Activated naive CD8-positive, alpha-beta T cell treated with anti-CD3 and anti-CD28 coated beads, Interleukin-2, amount 50 U/mL, for 24 hours (primary cell): Measurements from ENCODE around the gene MYO1E.
"Not testable (repeated sequence)": the region's sequence is repeated elsewhere in the genome, so short reads cannot be mapped to it uniquely, and the experiment has no call there.

Experiments used
- ATAC-seq: fragments of 150-1000 bp; cut with Tn5 transposase; one replicate; pipeline ENCODE4 v1.10.0; 2021
- DNase-seq: peaks from one replicate; pipeline ENCODE4 v3.0.0; 2021
- H3K27ac Mint-ChIP-seq: one replicate; pipeline ENCODE4 v1.8.0; 2021; ENCODE audit warnings: mild to moderate bottlenecking, mixed read lengths
- H3K27me3 Mint-ChIP-seq: one replicate; pipeline ENCODE4 v1.8.0; 2021; ENCODE audit warnings: mixed read lengths
- H3K36me3 Mint-ChIP-seq: one replicate; pipeline ENCODE4 v1.8.0; 2021; ENCODE audit warnings: low read depth, mixed read lengths
- H3K4me1 Mint-ChIP-seq: one replicate; pipeline ENCODE4 v1.8.0; 2021; ENCODE audit warnings: mixed read lengths
- H3K4me3 Mint-ChIP-seq: one replicate; pipeline ENCODE4 v1.8.0; 2021; ENCODE audit warnings: mild to moderate bottlenecking, moderate library complexity, mixed read lengths
- H3K9me3 Mint-ChIP-seq: one replicate; pipeline ENCODE4 v1.8.0; 2021; ENCODE audit warnings: mixed read lengths

Gene MYO1E

DNA sequence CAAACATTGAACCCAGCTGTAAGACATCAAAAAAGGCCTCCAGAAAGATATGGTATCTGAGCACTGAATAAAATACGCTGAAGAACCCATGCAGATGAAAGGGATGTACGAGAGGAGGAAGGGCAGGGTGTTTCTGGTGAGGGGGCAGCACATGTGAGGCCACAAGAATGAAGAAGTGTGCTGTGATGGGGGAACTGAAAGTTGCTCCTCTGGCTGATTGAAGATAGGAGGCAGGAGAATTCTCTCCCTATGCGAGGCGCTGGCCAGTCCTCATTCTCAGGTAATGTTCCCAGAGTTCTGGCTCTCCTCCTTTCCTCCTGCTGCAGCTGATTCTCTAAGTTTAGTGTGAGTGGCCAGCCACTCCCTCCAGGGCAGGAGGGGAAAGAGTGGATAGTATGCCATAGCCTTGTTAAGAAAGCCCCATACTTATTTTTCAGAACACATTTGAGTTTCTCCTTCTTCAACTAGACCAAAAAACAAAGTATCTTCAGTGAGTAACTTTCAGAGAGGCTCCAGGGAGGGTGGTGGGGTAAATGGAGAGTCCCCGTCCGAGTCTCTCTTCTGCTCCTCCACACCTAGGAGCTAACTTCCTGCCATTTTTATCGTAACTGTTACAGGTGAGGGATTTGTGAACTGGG, 26.9 kb upstream of the MYO1E start:
- H3K9me3 Mint-ChIP-seq = no peaks in the 10 kb centered on the region
- peaks cover 25% of the 10 kb centered on the region for H3K4me1 Mint-ChIP-seq
- no peaks in the 10 kb centered on the region for H3K36me3 Mint-ChIP-seq
- peaks cover 10% of the 10 kb centered on the region for H3K27me3 Mint-ChIP-seq
- H3K27ac Mint-ChIP-seq = no peak overlapping the region
- ATAC-seq = peak; percentile 33
- DNase-seq = peak; percentile 10
- peak overlapping the region; percentile 7 for H3K4me3 Mint-ChIP-seq

DNA sequence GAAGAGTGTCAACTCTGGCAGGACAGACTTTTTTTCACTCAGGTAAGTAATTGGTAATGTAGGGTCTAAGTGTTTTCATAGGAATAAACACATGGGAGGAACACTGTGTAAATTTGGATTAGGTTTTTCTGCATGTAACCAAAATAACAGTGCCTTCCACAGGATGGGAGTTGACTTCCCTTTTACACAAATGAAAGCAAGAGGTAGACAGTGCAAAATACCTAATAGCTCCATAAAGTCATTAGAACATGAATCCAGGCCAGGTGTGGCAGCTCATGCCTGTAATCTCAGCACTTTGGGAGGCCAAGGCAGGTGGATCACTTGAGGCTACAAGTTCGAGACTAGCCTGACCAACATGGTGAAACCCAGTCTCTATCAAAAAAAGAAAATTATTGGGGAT, 25.5 kb upstream of the MYO1E start:
- no peak overlapping the region for H3K27ac Mint-ChIP-seq
- H3K4me1 Mint-ChIP-seq = peaks cover 30% of the 10 kb centered on the region
- no peaks in the 10 kb centered on the region for H3K36me3 Mint-ChIP-seq
- H3K4me3 Mint-ChIP-seq = no peak overlapping the region
- no peaks in the 10 kb centered on the region for H3K9me3 Mint-ChIP-seq
- no peak for DNase-seq
- peaks cover 8% of the 10 kb centered on the region for H3K27me3 Mint-ChIP-seq
- ATAC-seq = no peak

DNA sequence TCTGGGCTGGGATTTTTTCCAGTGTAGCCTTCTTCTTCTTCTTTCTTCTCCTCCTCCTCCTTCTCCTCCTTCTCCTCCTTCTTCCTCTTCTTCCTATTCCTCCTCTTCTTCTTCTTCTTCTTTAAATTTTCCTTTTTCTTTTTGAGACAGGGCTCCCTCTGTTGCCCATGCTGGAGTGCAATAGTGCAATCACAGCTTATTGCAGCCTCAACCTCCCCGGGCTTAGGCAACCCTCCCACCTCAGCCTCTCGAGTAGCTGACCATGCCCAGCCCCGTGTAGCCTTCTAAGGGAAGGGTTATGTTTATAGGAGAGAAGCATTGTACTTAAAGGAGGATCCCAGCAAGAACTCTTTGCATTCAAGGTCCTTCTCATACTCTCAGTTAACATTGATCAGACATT, 24.0 kb upstream of the MYO1E start:
- peaks cover 30% of the 10 kb centered on the region for H3K4me1 Mint-ChIP-seq
- H3K27ac Mint-ChIP-seq = no peak overlapping the region
- H3K4me3 Mint-ChIP-seq = no peak overlapping the region
- DNase-seq = no peak
- H3K36me3 Mint-ChIP-seq = no peaks in the 10 kb centered on the region
- H3K9me3 Mint-ChIP-seq = no peaks in the 10 kb centered on the region
- peaks cover 8% of the 10 kb centered on the region for H3K27me3 Mint-ChIP-seq
- ATAC-seq = no peak

DNA sequence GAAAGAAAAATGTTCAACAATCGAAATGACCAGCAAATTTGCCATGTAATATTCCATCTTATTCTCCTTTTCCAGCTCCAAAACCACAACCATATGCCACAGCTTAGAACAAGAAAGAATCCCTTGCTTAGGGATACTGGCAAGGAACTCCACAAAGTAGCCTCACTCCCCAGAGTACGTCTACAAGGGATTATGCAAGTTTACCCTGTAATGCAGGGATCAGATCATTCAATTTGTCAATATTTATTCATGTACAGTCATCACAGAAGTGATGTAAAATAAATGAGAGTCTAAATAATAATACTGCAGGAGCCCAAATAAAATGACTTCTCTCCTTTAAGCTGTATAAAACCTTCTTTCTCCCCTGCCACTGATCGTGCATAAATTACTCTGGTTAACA, 23.5 kb upstream of the MYO1E start:
- Mint-ChIP-seq H3K4me1 (peaks cover 26% of the 10 kb centered on the region), H3K36me3 (no peaks in the 10 kb centered on the region), H3K4me3 (no peak overlapping the region), H3K9me3 (no peaks in the 10 kb centered on the region), H3K27ac (no peak overlapping the region), H3K27me3 (peaks cover 8% of the 10 kb centered on the region)
- DNase-seq (no peak), ATAC-seq (no peak)

DNA sequence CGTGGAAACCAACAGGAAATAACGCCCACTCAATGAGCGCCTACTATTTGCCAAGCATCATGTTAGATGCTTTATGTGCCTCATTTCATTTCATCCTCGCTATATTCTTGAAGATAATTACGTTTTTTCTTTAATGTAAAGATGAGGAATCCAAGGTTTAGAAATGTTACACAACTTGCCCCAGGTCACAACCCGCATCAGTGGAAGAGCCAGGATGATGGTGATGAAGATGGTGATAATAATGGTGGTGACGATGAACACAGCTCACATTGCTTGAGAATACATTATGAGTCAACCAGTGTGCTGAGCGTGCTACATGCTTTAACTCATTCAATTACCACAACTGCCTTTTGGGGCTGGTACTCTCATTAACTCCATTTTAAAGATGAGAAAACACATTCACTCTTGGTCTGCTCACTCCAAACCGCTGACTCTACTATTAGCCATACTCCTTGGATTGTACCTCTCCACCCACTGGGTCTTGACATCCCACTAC, 21.5 kb upstream of the MYO1E start:
- H3K9me3 Mint-ChIP-seq = no peaks in the 10 kb centered on the region
- DNase-seq (no peak), ATAC-seq (no peak)
- peaks cover 13% of the 10 kb centered on the region for H3K4me1 Mint-ChIP-seq
- no peaks in the 10 kb centered on the region for H3K36me3 Mint-ChIP-seq
- H3K27ac Mint-ChIP-seq = no peak overlapping the region
- no peak overlapping the region for H3K4me3 Mint-ChIP-seq
- peaks cover 2% of the 10 kb centered on the region for H3K27me3 Mint-ChIP-seq

DNA sequence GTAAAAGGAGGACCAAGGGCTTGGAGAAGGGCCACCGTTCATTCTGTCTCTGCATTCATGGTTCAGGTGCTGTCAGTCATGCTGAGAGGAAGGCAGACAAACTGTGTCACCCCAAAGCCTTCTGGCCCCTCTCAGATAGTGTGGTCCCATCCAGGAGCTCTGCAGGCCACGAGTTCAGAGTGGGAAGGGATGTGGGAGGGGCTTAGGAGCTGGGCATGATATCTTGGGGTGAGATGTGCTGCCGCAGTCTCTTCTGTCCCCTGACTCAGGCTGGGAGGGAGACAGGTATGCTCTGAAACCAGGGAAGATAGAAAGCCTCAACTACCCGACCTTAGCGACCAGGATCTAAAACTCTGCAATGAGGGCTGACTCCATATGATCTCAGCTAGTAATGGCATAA, 19.6 kb upstream of the MYO1E start:
- ATAC-seq (no peak), DNase-seq (no peak)
- H3K36me3 Mint-ChIP-seq = no peaks in the 10 kb centered on the region
- H3K27ac Mint-ChIP-seq = no peak overlapping the region
- no peak overlapping the region for H3K4me3 Mint-ChIP-seq
- no peaks in the 10 kb centered on the region for H3K9me3 Mint-ChIP-seq
- H3K27me3 Mint-ChIP-seq = peaks cover 2% of the 10 kb centered on the region
- H3K4me1 Mint-ChIP-seq = peaks cover 10% of the 10 kb centered on the region

DNA sequence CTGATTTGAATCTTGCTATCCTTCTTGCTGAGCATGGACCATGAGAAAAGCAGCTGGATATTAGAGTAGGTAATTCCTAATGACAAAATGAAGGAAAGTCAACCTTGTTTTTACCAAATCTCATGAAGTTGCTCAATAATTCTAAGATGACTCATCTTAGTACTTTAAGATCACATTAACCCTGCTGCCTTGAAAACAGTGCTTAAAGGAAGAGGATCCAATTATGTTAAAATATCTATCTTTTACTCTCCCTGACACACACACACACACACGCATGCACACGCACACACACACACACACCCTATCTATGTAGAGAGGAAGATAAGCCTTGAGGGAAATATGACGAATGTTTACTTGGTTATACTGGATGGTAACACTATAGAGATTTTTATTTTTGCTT, 16.0 kb upstream of the MYO1E start:
- Mint-ChIP-seq H3K36me3 (no peaks in the 10 kb centered on the region), H3K4me3 (no peak overlapping the region), H3K27ac (no peak overlapping the region), H3K9me3 (no peaks in the 10 kb centered on the region), H3K4me1 (no peaks in the 10 kb centered on the region), H3K27me3 (no peaks in the 10 kb centered on the region)
- ATAC-seq (no peak), DNase-seq (no peak)

DNA sequence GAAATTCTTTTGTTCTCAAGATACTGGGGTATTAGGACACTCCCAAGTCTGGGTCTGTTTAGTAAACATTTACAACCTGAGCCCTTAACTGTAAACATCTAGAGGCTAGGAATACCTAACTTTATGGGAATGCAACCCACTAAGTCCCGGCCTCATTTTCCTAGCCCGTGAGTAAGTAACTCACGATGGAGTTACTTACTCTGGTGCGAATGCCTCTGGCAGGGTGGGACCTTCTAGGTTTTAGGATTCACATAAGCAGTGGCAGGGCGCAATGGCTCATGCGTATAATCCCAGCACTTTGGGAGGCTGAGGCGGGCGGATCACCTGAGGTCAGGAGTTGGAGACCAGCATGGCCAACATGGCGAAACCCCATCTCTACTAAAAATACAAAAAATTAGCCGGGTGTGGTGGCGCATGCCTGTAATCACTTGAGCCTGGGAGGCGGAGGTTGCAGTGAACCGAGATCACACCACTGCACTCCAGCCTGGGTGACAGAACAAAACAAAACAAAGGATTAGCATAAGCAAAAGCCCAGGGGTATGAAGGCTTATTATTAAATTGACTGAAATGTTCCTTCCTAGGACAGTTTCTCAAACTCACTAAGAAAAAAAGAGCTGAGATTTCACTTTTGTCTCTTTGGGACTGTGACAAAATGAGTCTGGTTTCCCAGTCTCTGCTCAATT, 14.7 kb upstream of the MYO1E start:
- H3K4me1 Mint-ChIP-seq, ATAC-seq, H3K36me3 Mint-ChIP-seq, H3K27me3 Mint-ChIP-seq, H3K4me3 Mint-ChIP-seq, DNase-seq, H3K27ac Mint-ChIP-seq, H3K9me3 Mint-ChIP-seq: not testable (repeated sequence)

DNA sequence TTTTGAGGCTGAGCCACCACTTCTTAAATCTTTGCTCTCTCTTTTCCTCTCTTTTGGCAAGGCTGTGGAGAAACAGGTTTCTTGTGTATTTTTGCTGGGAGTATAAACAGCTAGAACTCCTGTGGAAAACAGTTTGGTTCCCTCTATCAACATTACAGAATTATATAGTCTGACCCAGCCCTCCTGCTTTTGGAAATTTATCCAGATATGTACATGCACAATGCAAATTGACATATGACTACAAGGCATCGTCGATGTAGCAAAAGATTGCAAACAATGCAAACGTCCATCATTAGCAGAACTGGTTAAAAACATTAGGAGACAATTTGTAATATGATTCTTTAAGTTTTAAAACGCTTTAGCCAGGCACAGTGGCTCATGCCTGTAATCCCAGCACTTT, 12.5 kb upstream of the MYO1E start:
- Mint-ChIP-seq H3K9me3 (no peaks in the 10 kb centered on the region), H3K36me3 (no peaks in the 10 kb centered on the region), H3K4me3 (no peak overlapping the region), H3K4me1 (no peaks in the 10 kb centered on the region), H3K27me3 (no peaks in the 10 kb centered on the region), H3K27ac (no peak overlapping the region)
- ATAC-seq = no peak
- no peak for DNase-seq

DNA sequence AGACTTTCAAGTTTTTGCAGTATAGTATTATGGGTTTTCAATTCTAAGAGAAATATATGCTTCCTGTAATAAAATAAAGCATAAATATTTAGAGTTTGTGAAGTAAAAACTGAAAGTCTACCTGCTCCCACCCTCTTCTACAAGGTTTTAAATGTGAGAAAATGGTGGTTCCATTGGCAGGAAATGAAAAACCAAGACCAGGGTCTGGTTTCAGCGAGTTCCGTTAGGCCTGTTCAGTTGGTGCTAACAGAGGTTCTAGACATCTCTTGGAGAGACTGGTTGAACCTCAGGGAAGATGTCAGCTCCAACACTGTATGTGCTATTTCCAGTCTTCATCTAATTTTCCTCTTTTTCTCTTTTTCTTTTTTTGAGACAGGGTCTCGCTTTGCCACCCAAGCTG, 11.8 kb upstream of the MYO1E start:
- H3K36me3 Mint-ChIP-seq = no peaks in the 10 kb centered on the region
- H3K27ac Mint-ChIP-seq = no peak overlapping the region
- no peak overlapping the region for H3K4me3 Mint-ChIP-seq
- DNase-seq (no peak), ATAC-seq (no peak)
- H3K27me3 Mint-ChIP-seq = no peaks in the 10 kb centered on the region
- no peaks in the 10 kb centered on the region for H3K9me3 Mint-ChIP-seq
- H3K4me1 Mint-ChIP-seq = no peaks in the 10 kb centered on the region

DNA sequence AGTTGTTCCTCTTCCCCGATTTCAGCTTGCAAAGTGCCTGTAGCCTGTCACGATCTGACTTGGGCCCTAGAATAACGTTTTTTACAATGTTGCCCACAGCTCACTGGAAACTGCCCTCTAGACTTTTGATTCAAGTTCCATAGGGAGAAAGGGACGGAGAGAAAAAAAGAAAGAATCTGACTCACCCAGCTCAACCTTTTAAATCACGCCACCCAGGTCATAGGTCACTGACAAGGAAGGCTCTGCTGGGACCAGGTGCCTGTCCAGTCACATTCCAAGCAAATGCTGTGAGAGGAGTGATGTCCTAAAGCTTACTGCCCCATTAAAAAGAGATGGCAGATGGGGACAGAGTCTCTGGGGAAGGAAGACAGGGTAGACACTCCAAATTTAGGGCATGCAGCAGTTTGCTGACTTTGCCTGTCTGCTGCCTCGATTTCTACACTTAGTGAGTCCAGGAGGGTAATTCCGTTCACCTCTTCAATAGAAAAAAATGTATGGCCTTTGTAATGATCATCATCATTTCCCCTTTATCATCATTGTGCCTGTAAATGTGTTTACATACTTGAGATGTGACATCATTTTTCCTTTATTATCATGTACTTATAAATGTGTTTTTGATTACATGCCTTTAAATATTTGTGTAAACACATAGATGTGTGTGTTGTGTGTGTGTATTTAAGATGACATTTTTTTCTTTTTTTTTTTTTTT, 8.4 kb upstream of the MYO1E start:
- no peak overlapping the region for H3K27ac Mint-ChIP-seq
- no peaks in the 10 kb centered on the region for H3K9me3 Mint-ChIP-seq
- no peak overlapping the region for H3K4me3 Mint-ChIP-seq

DNA sequence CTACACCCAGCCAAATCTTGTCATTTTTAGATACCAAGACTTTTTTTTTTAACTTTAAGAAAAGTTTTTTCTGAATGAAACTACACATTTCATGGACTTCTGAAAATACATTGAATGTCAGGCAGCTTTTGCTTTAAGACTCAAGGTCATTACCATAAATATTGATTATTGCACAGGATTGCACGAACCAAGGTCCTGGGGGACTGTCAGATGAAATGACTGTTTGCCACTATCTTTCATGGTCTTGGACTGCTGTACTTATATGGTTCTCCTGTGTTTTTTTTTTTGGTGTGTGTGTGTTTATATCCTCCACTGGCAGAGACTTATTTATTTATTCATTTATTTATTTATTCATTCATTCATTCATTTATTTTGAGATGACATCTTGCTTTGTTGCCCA, 6.9 kb upstream of the MYO1E start:
- Mint-ChIP-seq H3K27ac (no peak overlapping the region), H3K4me1 (no peaks in the 10 kb centered on the region), H3K4me3 (no peak overlapping the region), H3K27me3 (peaks cover 3% of the 10 kb centered on the region), H3K36me3 (no peaks in the 10 kb centered on the region), H3K9me3 (no peaks in the 10 kb centered on the region)
- no peak for ATAC-seq
- no peak for DNase-seq

More for the DNA sequence above, 8.4 kb upstream of the MYO1E start:
- no peak for DNase-seq
- Mint-ChIP-seq H3K36me3 (no peaks in the 10 kb centered on the region), H3K27me3 (peaks cover 3% of the 10 kb centered on the region), H3K4me1 (no peaks in the 10 kb centered on the region)
- ATAC-seq = no peak

DNA sequence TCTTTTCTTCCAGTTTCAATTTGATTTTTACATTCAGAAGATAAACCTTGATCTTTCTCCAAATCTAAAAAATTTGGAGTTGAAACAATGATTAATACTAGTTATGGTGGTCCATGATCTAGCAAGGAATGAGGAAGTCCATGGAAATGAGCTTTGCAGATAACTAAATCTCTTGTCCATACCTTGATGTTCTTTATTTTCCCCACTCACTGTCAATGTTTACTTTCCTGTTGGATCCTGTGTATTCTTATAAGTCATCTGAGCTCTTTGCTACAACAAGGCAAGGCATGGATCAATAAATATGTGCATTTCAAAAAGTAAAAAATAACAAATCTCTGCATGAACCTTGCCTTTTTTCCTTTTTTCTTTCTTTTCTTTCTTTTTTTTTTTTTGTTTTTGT, 6.2 kb upstream of the MYO1E start:
- DNase-seq (no peak), ATAC-seq (no peak)
- Mint-ChIP-seq H3K9me3 (no peaks in the 10 kb centered on the region), H3K36me3 (no peaks in the 10 kb centered on the region), H3K27ac (no peak overlapping the region), H3K27me3 (peaks cover 8% of the 10 kb centered on the region), H3K4me1 (peaks cover 1% of the 10 kb centered on the region), H3K4me3 (no peak overlapping the region)

DNA sequence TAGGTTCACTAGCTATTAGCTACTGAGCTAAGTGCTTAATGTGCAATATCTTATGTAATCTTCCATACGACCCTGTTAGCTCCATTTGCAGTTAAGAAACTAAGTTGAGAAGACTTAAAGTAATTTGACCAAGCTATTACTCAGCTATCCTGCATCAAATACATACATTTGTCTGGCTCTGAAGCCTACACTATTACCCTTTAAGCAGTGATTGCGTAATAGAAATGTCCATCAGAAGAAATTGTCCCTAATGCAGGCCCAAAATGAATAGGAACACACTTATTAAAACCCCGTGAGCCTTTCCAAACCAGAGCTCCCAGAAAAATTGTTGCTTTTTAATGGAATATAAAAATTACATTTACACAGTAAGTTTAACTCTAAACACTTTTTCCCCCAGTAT, 5.3 kb upstream of the MYO1E start:
- DNase-seq (no peak), ATAC-seq (no peak)
- H3K9me3 Mint-ChIP-seq = no peaks in the 10 kb centered on the region
- no peaks in the 10 kb centered on the region for H3K36me3 Mint-ChIP-seq
- no peak overlapping the region for H3K4me3 Mint-ChIP-seq
- H3K27me3 Mint-ChIP-seq = peaks cover 16% of the 10 kb centered on the region
- no peak overlapping the region for H3K27ac Mint-ChIP-seq
- peaks cover 5% of the 10 kb centered on the region for H3K4me1 Mint-ChIP-seq

DNA sequence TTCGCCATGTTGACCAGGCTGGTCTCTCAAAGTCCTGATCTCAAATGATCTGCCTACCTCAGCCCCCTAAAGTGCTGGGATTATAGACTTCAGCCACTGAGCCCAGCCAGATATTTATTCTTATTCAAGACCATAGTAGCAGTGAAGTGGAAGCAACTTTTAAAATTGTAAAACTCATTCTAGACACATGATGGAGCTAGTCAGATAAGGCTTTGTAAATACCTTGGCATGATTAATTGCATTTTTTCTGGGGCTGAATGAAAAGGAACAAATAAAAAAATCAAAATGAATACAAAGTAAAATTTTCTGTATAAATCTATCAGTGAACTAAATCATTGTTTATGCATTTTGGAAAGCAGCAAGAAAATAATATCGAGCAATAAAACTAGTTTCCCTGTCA, 4.1 kb upstream of the MYO1E start:
- ATAC-seq = no peak
- no peaks in the 10 kb centered on the region for H3K9me3 Mint-ChIP-seq
- peaks cover 8% of the 10 kb centered on the region for H3K4me1 Mint-ChIP-seq
- H3K27ac Mint-ChIP-seq = no peak overlapping the region
- H3K27me3 Mint-ChIP-seq = peaks cover 21% of the 10 kb centered on the region
- H3K4me3 Mint-ChIP-seq = no peak overlapping the region
- no peak for DNase-seq
- H3K36me3 Mint-ChIP-seq = peaks cover 2% of the 10 kb centered on the region
